GM12891 (cell line): ENCODE measurements around the gene AHI1.

Experiments used
- POLR2A ChIP-seq: IDR thresholded peaks from 2 replicates; pipeline ENCODE4 v1.6.1; 2011; ENCODE audit warnings: low read depth, low read length, control low read depth
- POLR2AphosphoS5 ChIP-seq: IDR thresholded peaks from 2 replicates; pipeline ENCODE4 v1.6.1; 2011; ENCODE audit warnings: low read depth, low read length, control low read depth
- TAF1 ChIP-seq: IDR thresholded peaks from 2 replicates; pipeline ENCODE4 v1.6.1; 2011; ENCODE audit warnings: low read depth, low read length, control low read depth

GRCh38 chr6:135300576-135300975, 197.0 kb downstream of the AHI1 start:
- no peak for TF ChIP-seq POLR2AphosphoS5
- no peak for TF ChIP-seq POLR2A
- no peak for TF ChIP-seq TAF1
